IPS-15b (cell line): ENCODE results near the gene NDUFS3.

Source experiments
- H3K27me3 ChIP-seq: one replicate; pipeline ENCODE4 v1.6.1; 2013; ENCODE audit warnings: low read length; ENCODE audit not compliant: control insufficient read depth, insufficient read depth
- H3K36me3 ChIP-seq: one replicate; pipeline ENCODE4 v1.6.1; 2013; ENCODE audit warnings: low read length; ENCODE audit not compliant: control insufficient read depth, insufficient read depth
- H3K4me1 ChIP-seq: one replicate; pipeline ENCODE4 v1.6.1; 2013; ENCODE audit warnings: mild to moderate bottlenecking, low read length; ENCODE audit not compliant: control insufficient read depth, insufficient read depth
- H3K4me3 ChIP-seq: one replicate; pipeline ENCODE4 v1.5.1; 2013; ENCODE audit warnings: low read depth, low read length
- H3K9ac ChIP-seq: one replicate; pipeline ENCODE4 v1.6.1; 2013; ENCODE audit warnings: low read depth, mild to moderate bottlenecking, low read length
- H3K9me3 ChIP-seq: one replicate; pipeline ENCODE4 v1.6.1; 2013; ENCODE audit warnings: mild to moderate bottlenecking, low read length; ENCODE audit not compliant: control insufficient read depth, insufficient read depth

NDUFS3 gene

DNA sequence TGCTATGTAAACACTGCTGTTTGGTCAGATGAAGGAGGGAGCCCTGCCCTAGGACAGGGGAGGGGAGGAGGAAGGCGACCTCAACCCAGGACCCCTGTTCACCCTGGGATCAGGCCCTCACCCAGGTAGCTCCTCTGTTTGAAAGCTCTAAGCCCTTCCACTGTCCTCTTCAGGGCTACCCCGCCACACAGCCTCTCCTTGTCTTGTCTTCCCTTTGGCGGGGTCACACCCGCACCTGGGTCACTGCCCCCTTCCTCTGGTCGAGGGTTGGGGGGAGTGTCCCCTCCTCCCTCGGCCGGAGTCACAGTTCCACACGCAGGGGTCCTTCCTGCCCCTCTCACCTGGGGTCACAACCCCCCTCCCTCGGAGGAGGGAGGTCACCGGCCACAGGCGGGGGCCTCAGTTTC lies 13.9 kb upstream of the NDUFS3 start:
- H3K9ac ChIP-seq: peak overlapping the region; percentile 73
- H3K36me3 ChIP-seq: peaks cover 4% of the 10 kb centered on the region
- no peaks in the 10 kb centered on the region for H3K9me3 ChIP-seq
- peak overlapping the region; percentile 85 for H3K4me3 ChIP-seq
- no peaks in the 10 kb centered on the region for H3K4me1 ChIP-seq
- H3K27me3 ChIP-seq: no peaks in the 10 kb centered on the region

DNA sequence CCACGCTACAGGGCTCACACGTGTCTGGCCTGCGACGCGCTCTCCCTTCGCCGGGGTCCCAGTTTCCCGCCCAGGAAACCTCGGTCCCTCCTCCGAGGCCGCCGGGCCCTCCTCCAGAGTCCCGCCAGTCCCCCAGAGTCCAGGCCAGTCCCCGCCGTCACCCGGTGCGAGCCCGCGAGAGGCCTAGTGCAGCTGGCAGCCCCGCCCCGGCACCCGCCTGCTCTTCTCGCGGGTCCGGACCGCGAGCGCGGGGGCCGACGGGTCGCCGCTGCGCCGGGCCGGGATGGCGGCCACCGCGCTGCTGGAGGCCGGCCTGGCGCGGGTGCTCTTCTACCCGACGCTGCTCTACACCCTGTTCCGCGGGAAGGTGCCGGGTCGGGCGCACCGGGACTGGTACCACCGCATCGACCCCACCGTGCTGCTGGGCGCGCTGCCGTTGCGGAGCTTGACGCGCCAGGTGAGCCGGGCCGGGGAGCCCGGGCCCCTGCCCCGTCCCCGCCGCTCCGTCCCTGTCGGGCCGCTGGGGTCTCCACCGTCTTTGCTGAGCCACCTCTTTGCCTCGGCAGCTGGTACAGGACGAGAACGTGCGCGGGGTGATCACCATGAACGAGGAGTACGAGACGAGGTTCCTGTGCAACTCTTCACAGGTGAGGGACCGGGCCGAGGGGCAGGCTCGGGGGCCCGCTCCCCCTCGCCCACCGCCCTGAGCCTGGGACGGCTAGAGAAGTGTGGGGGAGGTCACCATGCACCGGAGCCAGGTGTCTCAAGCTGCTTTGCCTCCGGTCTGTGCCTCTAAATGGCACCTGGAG lies 13.3 kb upstream of the NDUFS3 start, which contains the start of gene PTPMT1:
PTPMT1 (plus strand) TSS at position 260 of the 809 bp plus-strand sequence; CDS start at position 284, 24 bp downstream.
- no peaks in the 10 kb centered on the region for H3K9me3 ChIP-seq
- H3K27me3 ChIP-seq: no peaks in the 10 kb centered on the region
- peak within 1 kb of the TSS; percentile 90 for H3K9ac ChIP-seq
- no peaks in the 10 kb centered on the region for H3K4me1 ChIP-seq
- H3K4me3 ChIP-seq: peak within 1 kb of the TSS; percentile 85
- peaks cover 5% of the 10 kb centered on the region for H3K36me3 ChIP-seq

DNA sequence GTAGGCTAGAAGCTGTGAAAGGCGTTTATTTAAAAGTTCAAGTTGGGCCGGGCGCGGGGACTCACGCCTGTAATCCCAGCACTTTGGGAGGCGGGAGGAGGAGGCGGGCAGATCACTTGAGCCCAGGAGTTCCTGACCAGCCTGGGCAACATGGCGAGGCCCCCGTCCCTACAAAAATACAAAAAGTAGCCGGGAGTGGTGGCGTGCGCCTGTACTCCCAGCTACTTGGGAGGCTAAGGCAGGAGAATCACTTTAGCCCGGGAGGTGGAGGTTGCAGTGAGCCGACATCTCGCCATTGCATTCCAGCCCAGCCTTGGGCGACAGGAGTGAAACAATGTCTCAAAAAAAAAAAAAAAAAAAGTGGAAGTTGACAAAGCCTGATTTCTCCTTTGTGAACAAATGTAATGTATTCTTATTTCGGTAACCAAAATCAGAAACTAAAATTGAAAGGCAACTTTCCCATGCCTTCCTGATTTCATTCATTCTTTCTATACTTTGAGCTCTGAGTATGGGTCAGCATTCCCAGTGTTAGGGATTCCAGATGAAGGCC lies 12.7 kb upstream of the NDUFS3 start:
- Histone ChIP-seq H3K9ac (peak overlapping the region; percentile 90), H3K4me3 (peak overlapping the region; percentile 85), H3K9me3 (no peaks in the 10 kb centered on the region), H3K36me3 (peaks cover 5% of the 10 kb centered on the region), H3K4me1 (no peaks in the 10 kb centered on the region), H3K27me3 (no peaks in the 10 kb centered on the region)

DNA sequence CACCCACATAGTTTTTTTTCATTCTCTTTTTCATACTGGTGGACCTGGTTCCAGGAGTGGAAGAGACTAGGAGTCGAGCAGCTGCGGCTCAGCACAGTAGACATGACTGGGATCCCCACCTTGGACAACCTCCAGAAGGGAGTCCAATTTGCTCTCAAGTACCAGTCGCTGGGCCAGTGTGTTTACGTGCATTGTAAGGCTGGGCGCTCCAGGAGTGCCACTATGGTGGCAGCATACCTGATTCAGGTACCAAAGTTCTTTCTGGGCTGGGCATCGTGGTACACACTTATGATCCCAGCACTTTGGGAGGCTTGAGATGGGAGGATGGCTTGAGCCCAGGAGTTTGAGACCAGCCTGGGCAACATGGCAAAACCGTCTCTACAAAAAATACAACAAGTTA lies 9.2 kb upstream of the NDUFS3 start:
- Histone ChIP-seq H3K9ac (no peak overlapping the region), H3K4me3 (no peak overlapping the region), H3K36me3 (peaks cover 28% of the 10 kb centered on the region), H3K27me3 (no peaks in the 10 kb centered on the region), H3K4me1 (no peaks in the 10 kb centered on the region), H3K9me3 (no peaks in the 10 kb centered on the region)

DNA sequence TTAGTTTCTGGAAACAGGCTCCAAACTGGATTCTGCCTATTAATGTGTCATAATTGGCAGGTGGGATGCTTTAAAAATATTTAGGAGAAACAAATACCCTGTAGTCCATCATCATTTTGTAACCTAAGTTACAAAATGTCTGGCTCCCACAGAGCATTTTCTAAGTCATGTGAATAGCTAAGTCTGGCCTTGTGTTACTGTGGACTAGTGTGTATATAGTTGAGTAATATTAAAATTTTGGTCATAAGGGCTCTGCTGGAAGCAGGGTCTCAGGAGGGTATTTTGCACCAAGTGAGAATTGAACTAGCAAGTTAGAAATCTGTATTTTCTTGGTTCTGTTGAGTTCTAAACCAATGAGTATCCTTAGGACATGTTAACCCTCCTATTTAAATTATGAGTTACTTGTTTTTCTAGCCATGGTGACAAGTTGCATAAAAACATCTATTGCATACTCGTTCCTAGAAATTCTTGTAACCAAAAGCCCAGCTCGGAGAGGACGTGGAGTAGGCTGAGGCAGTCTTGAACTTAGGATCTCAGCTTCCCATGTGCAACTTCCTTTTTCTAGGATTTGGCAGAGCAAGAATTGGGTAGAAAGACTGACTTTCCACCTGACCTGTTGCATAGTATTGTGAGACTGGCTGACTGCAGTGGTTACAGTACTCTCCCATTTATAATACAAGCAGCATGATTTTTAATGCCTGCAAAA lies 8.1 kb upstream of the NDUFS3 start:
- Histone ChIP-seq H3K4me1 (no peaks in the 10 kb centered on the region), H3K9ac (no peak overlapping the region), H3K9me3 (no peaks in the 10 kb centered on the region), H3K27me3 (no peaks in the 10 kb centered on the region), H3K4me3 (no peak overlapping the region), H3K36me3 (peaks cover 28% of the 10 kb centered on the region)

DNA sequence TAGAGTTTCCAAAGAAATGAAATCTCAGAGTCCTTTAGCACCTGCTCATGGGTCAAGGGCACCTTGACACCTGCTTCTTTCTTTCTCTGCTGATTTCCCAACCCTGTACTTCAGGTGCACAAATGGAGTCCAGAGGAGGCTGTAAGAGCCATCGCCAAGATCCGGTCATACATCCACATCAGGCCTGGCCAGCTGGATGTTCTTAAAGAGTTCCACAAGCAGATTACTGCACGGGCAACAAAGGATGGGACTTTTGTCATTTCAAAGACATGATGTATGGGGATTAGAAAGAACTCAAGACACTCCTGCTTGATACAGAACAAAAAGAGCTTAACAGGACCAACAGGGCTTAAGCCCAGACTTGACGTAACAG lies 7.5 kb upstream of the NDUFS3 start:
- no peaks in the 10 kb centered on the region for H3K9me3 ChIP-seq
- peaks cover 28% of the 10 kb centered on the region for H3K36me3 ChIP-seq

DNA sequence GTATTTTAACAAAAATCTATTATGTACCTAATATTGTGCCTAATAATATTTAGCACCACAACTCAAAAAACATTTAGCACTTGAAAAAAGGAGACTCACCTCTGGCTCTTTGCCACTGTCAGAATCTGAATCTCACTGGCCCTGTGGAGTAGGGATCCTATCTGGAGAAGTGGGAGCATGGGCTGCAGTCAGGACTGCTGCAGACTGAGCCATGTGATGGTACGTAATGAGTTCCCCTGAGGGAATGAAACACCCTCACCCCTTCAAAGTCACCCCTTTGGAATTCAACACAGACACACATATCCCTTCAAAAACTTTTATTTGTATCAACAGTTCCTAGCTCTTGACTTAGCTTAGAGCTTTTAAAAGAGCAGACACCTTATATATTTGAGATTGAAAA lies 7.0 kb upstream of the NDUFS3 start:
- Histone ChIP-seq H3K9ac (no peak overlapping the region), H3K36me3 (peaks cover 28% of the 10 kb centered on the region), H3K4me1 (no peaks in the 10 kb centered on the region), H3K4me3 (no peak overlapping the region), H3K27me3 (no peaks in the 10 kb centered on the region), H3K9me3 (no peaks in the 10 kb centered on the region)

More for the DNA sequence above, 7.5 kb upstream of the NDUFS3 start:
- H3K4me1 ChIP-seq: no peaks in the 10 kb centered on the region
- no peaks in the 10 kb centered on the region for H3K27me3 ChIP-seq
- no peak overlapping the region for H3K9ac ChIP-seq
- no peak overlapping the region for H3K4me3 ChIP-seq

DNA sequence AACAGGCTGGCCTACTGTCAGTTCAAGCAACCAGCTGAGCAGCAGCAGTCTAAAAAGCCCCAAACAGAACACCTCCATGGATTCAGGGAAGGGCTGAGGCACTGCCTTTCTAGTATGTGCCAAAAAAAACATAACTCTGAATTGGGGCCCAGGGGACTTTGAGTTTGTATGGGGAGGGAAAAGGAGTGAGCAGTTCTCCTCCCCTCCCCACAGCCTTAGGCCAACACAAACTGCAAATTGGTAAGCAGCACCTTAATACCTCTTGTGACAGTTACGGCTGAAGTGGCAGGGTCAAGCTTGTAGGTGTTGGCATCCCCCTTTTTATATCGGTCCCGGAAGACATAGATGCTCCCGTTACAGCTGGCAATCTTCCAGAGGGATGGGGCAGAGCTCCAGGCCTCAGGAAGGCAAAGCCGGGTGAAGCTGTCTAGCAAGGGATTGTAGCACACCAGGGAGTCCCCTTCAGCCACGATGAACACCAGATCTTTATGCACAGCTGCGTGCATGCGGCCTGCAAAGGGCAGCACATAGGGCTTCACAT lies 6.1 kb upstream of the NDUFS3 start:
- Histone ChIP-seq H3K27me3 (no peaks in the 10 kb centered on the region), H3K9ac (no peak overlapping the region), H3K4me3 (no peak overlapping the region), H3K36me3 (peaks cover 30% of the 10 kb centered on the region), H3K9me3 (no peaks in the 10 kb centered on the region), H3K4me1 (peaks cover 2% of the 10 kb centered on the region)

DNA sequence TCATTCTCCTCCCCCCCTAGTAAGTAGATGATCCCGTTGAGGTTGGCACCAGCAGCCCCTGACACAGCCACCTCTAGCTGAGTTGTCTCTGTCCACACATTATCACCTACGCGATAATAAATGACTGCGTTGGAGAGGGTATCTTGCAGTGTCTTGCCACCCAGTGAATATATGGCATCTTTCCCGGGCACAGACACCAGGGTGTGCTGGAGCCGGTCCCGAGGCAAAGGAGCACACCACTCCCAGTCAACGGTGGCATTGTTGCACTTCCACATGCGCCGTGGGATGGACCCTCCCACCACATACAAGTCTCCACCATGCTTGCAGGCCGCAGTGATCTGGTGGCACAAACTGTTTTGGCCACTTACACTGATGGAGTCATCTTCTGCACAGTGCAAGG lies 5.6 kb upstream of the NDUFS3 start:
- Histone ChIP-seq H3K9me3 (no peaks in the 10 kb centered on the region), H3K36me3 (peaks cover 32% of the 10 kb centered on the region), H3K4me3 (no peak overlapping the region), H3K27me3 (no peaks in the 10 kb centered on the region), H3K9ac (no peak overlapping the region), H3K4me1 (peaks cover 4% of the 10 kb centered on the region)

DNA sequence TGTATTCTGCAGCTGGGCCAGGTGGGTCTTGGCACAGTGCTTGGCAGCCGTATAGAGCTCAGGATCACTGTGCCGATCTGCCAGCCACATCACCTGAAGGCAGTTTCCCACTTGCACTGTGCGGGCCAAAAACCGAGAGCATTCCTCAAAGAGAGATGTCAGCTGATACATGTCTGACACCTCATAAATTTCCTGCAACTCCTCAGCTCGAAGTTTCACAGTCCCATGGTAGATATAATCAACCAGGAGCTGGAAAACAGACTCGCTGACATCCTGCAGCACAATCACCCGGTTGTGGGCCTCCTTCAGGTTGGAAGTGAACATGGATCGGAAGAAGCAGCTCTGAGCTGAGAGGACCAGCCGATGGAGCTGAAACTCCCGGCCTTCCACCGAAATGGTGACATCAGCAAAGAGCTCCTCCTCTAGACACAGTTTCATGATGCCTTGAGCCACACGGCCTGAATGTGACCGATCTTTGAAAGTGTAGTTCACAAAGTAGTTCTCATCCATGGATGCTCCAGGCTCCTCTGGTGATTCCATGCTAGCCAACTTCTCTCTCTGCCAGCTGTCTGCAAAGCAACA lies 1.3 kb upstream of the NDUFS3 start:
- H3K4me3 ChIP-seq: peak overlapping the region; percentile 82
- H3K9ac ChIP-seq: no peak overlapping the region
- no peaks in the 10 kb centered on the region for H3K9me3 ChIP-seq
- peaks cover 8% of the 10 kb centered on the region for H3K4me1 ChIP-seq
- no peaks in the 10 kb centered on the region for H3K27me3 ChIP-seq
- peaks cover 32% of the 10 kb centered on the region for H3K36me3 ChIP-seq

DNA sequence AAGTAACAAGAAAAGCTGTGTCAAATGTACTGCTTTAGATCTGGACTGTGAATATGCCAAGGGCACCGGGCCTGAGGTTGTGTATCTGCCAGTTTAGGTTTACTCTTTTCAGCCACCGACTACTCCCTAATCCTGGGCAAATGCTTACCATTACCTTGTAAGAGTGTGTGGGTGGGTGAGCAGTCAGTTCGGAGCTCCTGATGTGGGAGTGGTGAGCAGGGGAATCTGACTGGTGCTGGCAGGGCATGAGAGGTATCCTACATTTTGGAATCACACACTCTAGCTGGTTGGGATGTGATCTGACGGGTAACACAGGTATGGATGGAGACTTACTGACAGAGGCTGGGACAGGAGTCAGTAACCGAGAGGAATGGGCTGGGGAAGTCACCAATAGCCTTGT lies 5.0 kb downstream of the NDUFS3 start:
- no peak overlapping the region for H3K4me3 ChIP-seq
- no peaks in the 10 kb centered on the region for H3K9me3 ChIP-seq
- no peaks in the 10 kb centered on the region for H3K27me3 ChIP-seq
- peaks cover 25% of the 10 kb centered on the region for H3K36me3 ChIP-seq
- H3K4me1 ChIP-seq: peaks cover 4% of the 10 kb centered on the region
- no peak overlapping the region for H3K9ac ChIP-seq
